ENCODE data around the gene TNN. TPM values are rescaled to one million over a fixed set of nuclear protein-coding genes. Genes with fewer than 3 reads are reported as not detected.

The TNN gene
- total RNA-seq, 1 experiment from 2014 or later = 0.11 TPM

- Histone ChIP-seq H3K56ac (ENCODE audit: insufficient read length, low read depth, low read length) (no peak overlapping the region), H4K8ac (replicated peaks; ENCODE audit: insufficient read length, low read depth, low read length) (no peak overlapping the region), H4K20me1 (ENCODE audit: control insufficient read depth, insufficient read depth, insufficient read length) (no peaks in the 10 kb centered on the region), H3K23me2 (ENCODE audit: insufficient read length, low read depth, low read length, poor library complexity, severe bottlenecking) (no peaks in the 10 kb centered on the region), H2AK5ac (ENCODE audit: insufficient read length, low read length) (no peak overlapping the region), H2BK15ac (ENCODE audit: low read depth, low read length) (no peak overlapping the region), H3K14ac (ENCODE audit: insufficient read depth, low read length) (no peak overlapping the region), H3K9ac (ENCODE audit: extremely low read depth, insufficient read length, low read length) (no peak overlapping the region), H2BK120ac (ENCODE audit: low read depth, low read length, poor library complexity, severe bottlenecking) (no peak overlapping the region), H3K79me2 (ENCODE audit: insufficient read depth, low read length) (no peaks in the 10 kb centered on the region), H3K23ac (ENCODE audit: insufficient read length, low read depth, low read length) (no peak overlapping the region), H2AFZ (ENCODE audit: low read length) (no peak overlapping the region), H3K79me1 (ENCODE audit: insufficient read depth, low read depth, low read length, poor library complexity, severe bottlenecking) (no peaks in the 10 kb centered on the region), H2BK12ac (ENCODE audit: insufficient read length, low read depth, low read length) (no peak overlapping the region), H4K5ac (ENCODE audit: insufficient read length, low read depth, low read length) (no peak overlapping the region), H3K27ac (ENCODE audit: insufficient read length, low read depth, low read length) (no peak overlapping the region), H3K4ac (ENCODE audit: low read depth, low read length) (no peak overlapping the region), H3K4me1 (ENCODE audit: insufficient read depth, low read length) (no peaks in the 10 kb centered on the region; the same call in 1 of the 2 replicates), H3K18ac (ENCODE audit: insufficient read length, low read depth, low read length) (no peak overlapping the region), H2BK5ac (ENCODE audit: insufficient read length, low read length) (no peak overlapping the region), H3K27me3 (ENCODE audit: insufficient read depth, low read length) (no peaks in the 10 kb centered on the region), H3K4me2 (ENCODE audit: insufficient read depth, insufficient read length, low read length) (no peak overlapping the region), H2BK20ac (ENCODE audit: low read depth, low read length, poor library complexity, severe bottlenecking) (no peak overlapping the region), H4K91ac (ENCODE audit: insufficient read length, low read depth, low read length) (no peak overlapping the region), H3T11ph (ENCODE audit: low read length) (no peak overlapping the region), H3K9me3 (ENCODE audit: control insufficient read depth, low read depth, low read length) (no peaks in the 10 kb centered on the region)
- Mint-ChIP-seq H3K36me3 (ENCODE audit: insufficient read depth in 1 of 3, low read depth in 3 of 3) (no peaks in the 10 kb centered on the region), H3K4me1 (peaks cover 5 to 11% of the 10 kb centered on the region in 2 experiments; a peak in 3 of 4 replicates), H3K27ac (no peak overlapping the region), H3K9me3 (no peaks in the 10 kb centered on the region), H3K4me3 (no peak overlapping the region), H3K27me3 (ENCODE audit: low read depth) (peaks cover 9% of the 10 kb centered on the region)
- no CpG with 5 or more reads among the region's 6 CpGs for WGBS (ENCODE audit: extremely low coverage, insufficient read length, low lambda C conversion rate)
- TF ChIP-seq CTCF (conservative IDR thresholded peaks at IDR 0.05) = no peak
- no peak for DNase-seq
These were observed 12.4 kb downstream of the TNN start for GRCh38 chr1:175080030-175080429.
